Right renal cortex interstitium (tissue), 3 donors: ENCODE data around the gene SWI5. TPM values are rescaled to one million over a fixed set of nuclear protein-coding genes. Genes with fewer than 3 reads are reported as not detected.
"Not testable (repeated sequence)": the region's sequence is repeated elsewhere in the genome, so short reads cannot be mapped to it uniquely, and the experiment has no call there.

ENCODE experiments used
- DNase-seq, 3 donors: peaks; one replicate each; pipeline ENCODE4 v3.0.0-alpha.2; 2013; ENCODE audit warnings: low read depth in 3 of 3, low spot score in 2 of 3
- polyA plus RNA-seq, 3 donors: library from polyadenylated mRNA; unstranded; fragments of 120-200 nt; gene quantifications; one replicate each; pipeline ENCODE4 v1.2.1, GENCODE V29; 2013; ENCODE audit not compliant: insufficient read length in 3 of 3

The SWI5 gene
- 10 to 100 TPM; 33.7 to 36.4 (median 36.1) TPM for polyA plus RNA-seq

DNA sequence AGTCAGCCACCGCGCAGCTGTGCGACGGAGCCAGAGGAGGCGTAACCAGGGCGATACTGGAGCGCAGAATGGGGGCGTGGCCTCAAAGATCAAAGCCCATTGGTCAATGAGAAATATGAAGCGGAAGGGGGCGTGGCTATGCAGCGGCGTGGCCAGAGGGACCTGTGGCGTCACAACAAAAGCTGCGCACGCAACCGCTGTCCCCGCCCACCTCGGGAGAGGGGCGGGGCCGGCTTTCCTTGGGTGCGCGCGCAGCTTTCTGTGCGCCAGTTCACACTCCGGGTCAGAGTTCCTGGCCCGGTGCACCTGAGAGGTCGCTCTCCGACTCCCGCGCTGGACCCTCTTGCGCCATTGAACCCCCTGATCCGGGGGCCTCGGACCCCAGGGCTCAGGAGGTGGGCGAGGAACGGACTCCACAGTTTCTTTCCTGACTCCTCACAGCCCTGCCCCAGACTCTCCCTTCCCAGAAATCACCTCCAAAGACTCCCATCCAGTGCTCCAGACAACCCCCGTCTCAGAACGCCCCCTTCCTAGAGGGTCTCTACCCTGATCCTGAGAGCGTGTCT lies at the start of gene SWI5:
Gene SWI5, plus strand, starts transcription at position 269 of the 566 bp plus-strand sequence.
- DNase-seq, result peak; percentile 99

GRCh38 chr9:128226412-128226801 lies 49.7 kb upstream of the SWI5 start:
- DNase-seq, result no peak

DNA sequence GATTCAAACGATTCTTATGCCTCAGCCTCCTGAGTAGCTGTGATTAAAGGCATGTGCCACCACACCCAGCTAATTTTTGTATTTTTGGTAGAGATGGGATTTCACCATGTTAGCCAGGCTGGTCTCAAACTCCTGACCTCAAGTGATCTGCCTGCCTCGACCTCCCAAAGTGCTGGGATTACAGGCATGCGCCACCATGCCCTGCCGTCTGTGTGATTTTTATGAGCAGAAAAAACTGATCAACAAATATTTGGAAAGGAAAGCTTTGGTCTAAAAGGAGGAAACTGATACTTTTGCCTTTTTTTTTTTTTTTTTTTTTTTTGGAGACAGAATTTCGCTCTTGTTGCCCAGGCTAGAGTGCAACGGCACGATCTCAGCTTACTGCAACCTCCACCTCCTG lies 45.2 kb upstream of the SWI5 start:
- not testable (repeated sequence) for DNase-seq

- DNase-seq, result no peak
Observed at GRCh38 chr9:128231638-128232527, 44.2 kb upstream of the SWI5 start.

DNA sequence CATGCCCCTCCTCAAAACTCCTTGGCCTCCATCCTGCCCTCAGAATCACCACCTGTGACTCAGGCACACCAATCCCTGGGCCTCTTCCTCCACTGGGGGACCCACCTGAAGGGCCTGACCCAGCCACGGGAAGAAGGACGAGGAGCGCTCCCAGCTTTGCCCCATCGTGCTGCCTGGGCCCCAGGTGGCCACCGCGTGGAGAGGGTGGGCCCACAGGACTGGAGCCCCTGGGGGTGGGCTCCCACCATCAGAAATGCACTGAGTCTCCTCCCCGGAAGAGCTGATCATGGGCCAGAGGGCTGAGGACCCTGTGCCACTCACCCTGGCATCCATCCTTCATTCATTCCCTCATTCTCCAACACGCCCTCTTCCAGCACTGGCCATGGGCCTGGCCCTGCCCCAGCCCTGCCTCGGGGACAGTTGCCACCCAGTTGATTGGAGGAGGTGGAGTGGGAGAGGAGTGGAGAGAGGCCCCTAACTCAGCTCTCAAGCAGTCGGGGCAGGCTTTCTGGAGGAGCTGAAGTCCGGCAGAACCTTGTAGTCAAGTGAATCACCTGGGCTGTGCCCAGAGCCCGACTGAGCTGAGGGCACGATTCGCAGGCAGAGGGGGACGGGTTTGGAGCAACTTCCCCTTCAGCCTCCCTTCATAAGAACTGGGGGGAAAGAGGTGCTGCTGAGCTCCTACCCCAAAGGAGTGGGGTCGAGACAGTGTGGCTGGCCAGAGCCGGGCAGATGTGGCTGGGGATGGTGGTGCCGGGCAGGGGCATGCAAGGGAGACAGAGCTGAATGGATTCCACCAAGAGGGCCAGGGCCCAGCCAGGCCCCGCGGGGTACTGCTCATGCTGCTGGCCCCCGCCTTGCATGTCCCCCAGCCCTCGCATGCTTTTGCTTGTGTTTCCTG lies 43.3 kb upstream of the SWI5 start:
- no peak for DNase-seq

- no peak for DNase-seq
Observed at GRCh38 chr9:128233817-128234406, 42.2 kb upstream of the SWI5 start.

DNA sequence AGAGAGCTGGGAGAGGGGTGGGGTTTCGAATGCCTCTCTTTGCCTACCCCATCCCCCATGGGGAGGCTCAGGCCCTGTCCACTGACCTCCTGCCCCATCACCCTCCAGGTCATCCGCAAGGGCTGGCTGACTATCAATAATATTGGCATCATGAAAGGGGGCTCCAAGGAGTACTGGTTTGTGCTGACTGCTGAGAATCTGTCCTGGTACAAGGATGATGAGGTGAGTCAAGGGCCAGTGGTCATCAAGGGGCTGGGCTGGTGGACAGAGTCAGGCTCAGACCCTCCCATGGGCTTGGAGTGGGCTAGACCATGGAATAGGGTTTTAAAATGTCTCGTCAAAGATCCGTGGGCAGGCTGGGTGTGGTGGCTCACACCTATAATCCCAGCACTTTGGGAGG lies 34.0 kb upstream of the SWI5 start:
- DNase-seq, result no peak

- DNase-seq, result no peak
Observed at GRCh38 chr9:128242828-128243214, 33.3 kb upstream of the SWI5 start.

- DNase-seq, result no peak
Observed at GRCh38 chr9:128243215-128244018, 32.7 kb upstream of the SWI5 start.

GRCh38 chr9:128244091-128244836 lies 31.8 kb upstream of the SWI5 start:
- no peak for DNase-seq

DNA sequence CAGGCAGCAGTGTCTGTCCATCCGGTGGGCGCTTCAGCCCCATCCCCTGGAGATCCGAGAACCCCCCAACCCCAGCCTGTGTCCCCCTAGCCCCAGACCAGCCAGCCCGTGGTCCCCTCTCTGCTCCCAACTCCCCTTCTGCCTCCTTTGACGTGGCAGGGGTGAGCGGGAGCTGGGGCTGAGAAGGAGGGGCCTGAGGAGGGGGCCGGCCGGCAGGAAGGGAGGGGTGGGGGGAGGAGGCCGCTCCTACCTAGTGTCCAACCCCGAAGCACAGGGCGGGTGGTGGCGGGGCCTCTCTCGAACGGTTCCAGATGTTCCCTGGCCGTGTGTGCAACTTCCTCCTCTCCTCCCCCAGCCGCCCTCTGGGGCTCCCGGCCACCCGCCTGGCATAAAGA lies 31.2 kb upstream of the SWI5 start:
- peak in 2 of 3 donors; percentile 80 to 81 for DNase-seq

- peak in 1 of 3 donors; percentile 51 for DNase-seq
Observed at GRCh38 chr9:128245421-128246151, 30.5 kb upstream of the SWI5 start.

- no peak for DNase-seq
Observed at GRCh38 chr9:128246471-128246870, 29.6 kb upstream of the SWI5 start.

- no peak for DNase-seq
Observed at GRCh38 chr9:128247226-128247803, 28.8 kb upstream of the SWI5 start.

DNA sequence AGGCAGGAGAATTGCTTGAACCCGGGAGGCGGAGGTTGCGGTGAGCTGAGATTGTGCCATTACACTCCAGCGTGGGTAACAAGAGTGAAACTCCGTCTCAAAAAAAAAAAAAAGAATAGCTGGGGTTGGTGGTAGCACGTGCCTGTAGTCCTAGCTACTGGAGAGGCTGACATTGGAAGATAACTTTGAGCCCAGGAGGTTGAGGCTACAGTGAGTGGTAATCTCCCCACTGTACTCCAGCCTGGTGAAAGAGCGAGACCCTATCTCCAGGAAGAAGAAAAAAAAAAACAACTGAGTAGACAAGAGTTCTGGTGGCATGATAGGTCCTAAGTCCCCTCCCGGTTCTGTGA lies 26.5 kb upstream of the SWI5 start:
- no peak for DNase-seq

GRCh38 chr9:128249908-128250838 lies 25.9 kb upstream of the SWI5 start:
- DNase-seq, result no peak
